ENCODE measurements around the gene JPH2.

DNA sequence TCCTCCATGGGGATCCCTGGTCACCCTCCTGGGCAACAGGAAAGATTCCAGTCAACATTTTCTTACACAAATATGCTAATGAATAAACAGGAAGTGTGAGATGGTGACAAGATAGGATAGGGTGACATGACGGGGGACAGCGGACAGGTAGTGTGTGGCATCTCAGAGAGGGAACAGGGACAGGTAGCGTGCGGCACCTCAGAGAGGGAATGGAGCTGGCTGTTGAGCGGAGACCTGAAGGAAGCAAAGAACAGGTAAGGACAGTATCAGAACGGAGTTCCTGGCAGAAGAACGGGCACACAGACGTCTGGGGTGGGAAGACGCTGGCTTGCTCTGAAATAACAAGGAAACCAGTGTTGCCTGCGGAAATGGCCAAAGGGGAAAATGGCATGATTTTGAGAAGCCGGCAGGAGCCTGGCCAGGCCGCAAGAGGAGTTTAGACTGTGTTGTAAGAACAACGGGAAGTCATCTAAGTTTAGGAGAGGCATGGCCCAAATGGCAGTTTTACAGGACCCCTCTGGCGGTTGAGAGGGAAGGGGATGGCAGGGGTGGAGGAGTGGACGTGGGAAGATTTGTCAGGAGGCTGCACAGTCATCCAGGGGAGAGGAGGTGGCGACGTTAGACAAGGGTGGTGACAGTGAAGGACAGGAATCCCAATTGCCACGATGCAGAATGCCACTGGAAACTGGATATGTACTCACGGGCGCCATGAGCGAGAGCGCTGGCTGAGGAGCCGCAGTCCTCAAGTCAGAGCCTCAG lies 111.6 kb downstream of the JPH2 start:
- TF ChIP-seq, protein P1, sequence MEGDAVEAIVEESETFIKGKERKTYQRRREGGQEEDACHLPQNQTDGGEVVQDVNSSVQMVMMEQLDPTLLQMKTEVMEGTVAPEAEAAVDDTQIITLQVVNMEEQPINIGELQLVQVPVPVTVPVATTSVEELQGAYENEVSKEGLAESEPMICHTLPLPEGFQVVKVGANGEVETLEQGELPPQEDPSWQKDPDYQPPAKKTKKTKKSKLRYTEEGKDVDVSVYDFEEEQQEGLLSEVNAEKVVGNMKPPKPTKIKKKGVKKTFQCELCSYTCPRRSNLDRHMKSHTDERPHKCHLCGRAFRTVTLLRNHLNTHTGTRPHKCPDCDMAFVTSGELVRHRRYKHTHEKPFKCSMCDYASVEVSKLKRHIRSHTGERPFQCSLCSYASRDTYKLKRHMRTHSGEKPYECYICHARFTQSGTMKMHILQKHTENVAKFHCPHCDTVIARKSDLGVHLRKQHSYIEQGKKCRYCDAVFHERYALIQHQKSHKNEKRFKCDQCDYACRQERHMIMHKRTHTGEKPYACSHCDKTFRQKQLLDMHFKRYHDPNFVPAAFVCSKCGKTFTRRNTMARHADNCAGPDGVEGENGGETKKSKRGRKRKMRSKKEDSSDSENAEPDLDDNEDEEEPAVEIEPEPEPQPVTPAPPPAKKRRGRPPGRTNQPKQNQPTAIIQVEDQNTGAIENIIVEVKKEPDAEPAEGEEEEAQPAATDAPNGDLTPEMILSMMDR (IDR thresholded peaks at IDR 0.05; ENCODE audit: low read depth, low read length): no peak
- no peak for TF ChIP-seq EZH2phosphoT487 (IDR thresholded peaks at IDR 0.05; ENCODE audit: low read depth)

Measured in OCI-LY3 (cell line).